Caco-2 (cell line): ENCODE results near the gene SORBS2. TPM values are rescaled to one million over a fixed set of nuclear protein-coding genes. Genes with fewer than 3 reads are reported as not detected.

Experiments
- BruUV-seq: library from RNA; stranded (reverse); fragments of 400-500 nt; replicated peaks from 2 replicates; lab custom pipeline; 2021; lab: Mats Ljungman, UMichigan
- CTCF ChIA-PET: fragments of 300-600 bp; sonication (Branson Sonifier 250); formaldehyde crosslinking; loops from one replicate; lab custom pipeline; 2022; ENCODE audit warnings: antibody characterized with exemption; lab: Charles Lee
- POLR2A ChIA-PET: fragments of 300-600 bp; sonication (Branson Sonifier 250); formaldehyde crosslinking; loops from one replicate; lab custom pipeline; 2022; ENCODE audit warnings: antibody characterized with exemption; lab: Charles Lee
- DNase-seq, 2 experiments: peaks; one replicate each; pipeline versions ENCODE4 v3.0.0 to v3.0.0-alpha.2; 2020 to 2022
- H3K27me3 ChIP-seq: replicated peaks from 2 replicates; pipeline ENCODE4 v1.6.0; 2011; ENCODE audit warnings: low read length; ENCODE audit not compliant: control insufficient read depth, insufficient read depth
- H3K36me3 ChIP-seq: 2 replicates; pipeline ENCODE4 v1.5.1; 2011; ENCODE audit warnings: low read length; ENCODE audit not compliant: control insufficient read depth, insufficient read depth
- H3K4me1 ChIP-seq: fragments of 250-450 bp; sonication (Bioruptor Pico); 2 replicates; pipeline ENCODE4 v1.5.1; 2020; ENCODE audit warnings: mild to moderate bottlenecking
- H3K4me3 ChIP-seq: 2 replicates; pipeline ENCODE4 v1.5.1; 2011; ENCODE audit warnings: low read depth, mild to moderate bottlenecking, control low read depth, low read length
- H3K9me3 ChIP-seq: fragments of 250-450 bp; sonication (Bioruptor Pico); 2 replicates; pipeline ENCODE4 v1.5.1; 2020; ENCODE audit warnings: mild to moderate bottlenecking, moderate library complexity
- H3K27ac Mint-ChIP-seq: one replicate; pipeline ENCODE4 v1.8.0; 2022; ENCODE audit warnings: mixed read lengths; ENCODE audit not compliant: unreplicated experiment
- H3K27me3 Mint-ChIP-seq: one replicate; pipeline ENCODE4 v1.8.0; 2022; ENCODE audit warnings: mixed read lengths; ENCODE audit not compliant: insufficient read depth, unreplicated experiment
- H3K36me3 Mint-ChIP-seq: one replicate; pipeline ENCODE4 v1.8.0; 2022; ENCODE audit warnings: mild to moderate bottlenecking, mixed read lengths; ENCODE audit not compliant: insufficient read depth, unreplicated experiment
- H3K4me1 Mint-ChIP-seq: one replicate; pipeline ENCODE4 v1.8.0; 2022; ENCODE audit warnings: low read depth, mixed read lengths; ENCODE audit not compliant: unreplicated experiment
- H3K4me3 Mint-ChIP-seq: one replicate; pipeline ENCODE4 v1.8.0; 2022; ENCODE audit warnings: mild to moderate bottlenecking, moderate library complexity, mixed read lengths; ENCODE audit not compliant: unreplicated experiment
- H3K9me3 Mint-ChIP-seq: one replicate; pipeline ENCODE4 v1.8.0; 2022; ENCODE audit warnings: mixed read lengths; ENCODE audit not compliant: unreplicated experiment
- intact Hi-C: fragments of 100-400 bp; cut with micrococcal nuclease; formaldehyde crosslinking; loops from one replicate; pipeline ENCODE4 v1.10.0; 2022; ENCODE audit not compliant: unreplicated experiment
- total RNA-seq: library from RNA; stranded (reverse); gene quantifications from 2 replicates; pipeline ENCODE4 v1.2.3, GENCODE V29; 2022
- TF ChIP-seq, protein P1 (sequence below), 2 experiments: fragments of 200-600 bp in 1 of 2; IDR thresholded peaks; 1 replicate in 1 of 2; 2 replicates in 1 of 2; pipeline versions ENCODE4 v1.5.1 to v1.8.0; 2011 to 2022; ENCODE audit warnings: antibody characterized with exemption in 1 of 2, control low read depth in 1 of 2, inconsistent platforms in 1 of 2, low read depth in 1 of 2, low read length in 1 of 2, mild to moderate bottlenecking in 1 of 2, moderate library complexity in 1 of 2; ENCODE audit not compliant: insufficient read depth in 1 of 2, severe bottlenecking in 1 of 2, unreplicated experiment in 1 of 2

Gene SORBS2
- total RNA-seq, 1 experiment from 2014 or later, result 47.7 TPM

DNA sequence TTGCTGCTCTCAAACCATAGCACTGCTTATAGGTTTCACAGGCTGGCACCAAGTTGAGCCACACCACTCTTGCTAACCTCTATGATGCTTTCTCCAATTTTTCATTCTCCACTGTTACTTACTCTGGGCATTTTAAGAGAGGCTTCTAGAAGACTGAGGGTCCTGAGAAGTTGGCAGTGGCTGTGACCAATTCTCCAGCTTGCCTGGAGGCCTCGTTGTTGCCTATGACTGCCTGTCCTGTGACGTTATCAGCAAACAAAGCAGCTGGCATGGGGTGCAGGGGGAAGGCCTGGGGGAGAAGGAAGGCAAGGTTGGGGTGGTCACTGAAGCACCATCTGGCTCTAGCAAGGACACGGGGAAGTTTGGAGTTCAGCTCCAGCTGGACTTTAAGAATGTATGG, 246.3 kb downstream of the SORBS2 start:
- no peak overlapping the region for H3K27ac Mint-ChIP-seq
- peaks cover 19% of the 10 kb centered on the region for H3K4me1 Mint-ChIP-seq
- H3K4me1 ChIP-seq, result peaks cover 21% of the 10 kb centered on the region
- intact Hi-C loops, result no loop called here
- no peak overlapping the region for H3K4me3 Mint-ChIP-seq
- H3K9me3 ChIP-seq, result no peaks in the 10 kb centered on the region
- H3K36me3 ChIP-seq, result no peaks in the 10 kb centered on the region
- BruUV-seq, result no TSS peak
- ChIA-PET CTCF (no interaction called here), POLR2A (no interaction called here)
- no peak for DNase-seq
- H3K4me3 ChIP-seq, result no peak overlapping the region
- no peaks in the 10 kb centered on the region for H3K36me3 Mint-ChIP-seq
- no peaks in the 10 kb centered on the region for H3K27me3 ChIP-seq
- no peaks in the 10 kb centered on the region for H3K27me3 Mint-ChIP-seq
- TF ChIP-seq, protein P1, sequence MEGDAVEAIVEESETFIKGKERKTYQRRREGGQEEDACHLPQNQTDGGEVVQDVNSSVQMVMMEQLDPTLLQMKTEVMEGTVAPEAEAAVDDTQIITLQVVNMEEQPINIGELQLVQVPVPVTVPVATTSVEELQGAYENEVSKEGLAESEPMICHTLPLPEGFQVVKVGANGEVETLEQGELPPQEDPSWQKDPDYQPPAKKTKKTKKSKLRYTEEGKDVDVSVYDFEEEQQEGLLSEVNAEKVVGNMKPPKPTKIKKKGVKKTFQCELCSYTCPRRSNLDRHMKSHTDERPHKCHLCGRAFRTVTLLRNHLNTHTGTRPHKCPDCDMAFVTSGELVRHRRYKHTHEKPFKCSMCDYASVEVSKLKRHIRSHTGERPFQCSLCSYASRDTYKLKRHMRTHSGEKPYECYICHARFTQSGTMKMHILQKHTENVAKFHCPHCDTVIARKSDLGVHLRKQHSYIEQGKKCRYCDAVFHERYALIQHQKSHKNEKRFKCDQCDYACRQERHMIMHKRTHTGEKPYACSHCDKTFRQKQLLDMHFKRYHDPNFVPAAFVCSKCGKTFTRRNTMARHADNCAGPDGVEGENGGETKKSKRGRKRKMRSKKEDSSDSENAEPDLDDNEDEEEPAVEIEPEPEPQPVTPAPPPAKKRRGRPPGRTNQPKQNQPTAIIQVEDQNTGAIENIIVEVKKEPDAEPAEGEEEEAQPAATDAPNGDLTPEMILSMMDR (IDR thresholded peaks at IDR 0.05; ENCODE audit: insufficient read depth in 1 of 2, low read depth in 1 of 2, low read length in 1 of 2, severe bottlenecking in 1 of 2, unreplicated experiment in 1 of 2), result no peak
- H3K9me3 Mint-ChIP-seq, result no peaks in the 10 kb centered on the region

DNA sequence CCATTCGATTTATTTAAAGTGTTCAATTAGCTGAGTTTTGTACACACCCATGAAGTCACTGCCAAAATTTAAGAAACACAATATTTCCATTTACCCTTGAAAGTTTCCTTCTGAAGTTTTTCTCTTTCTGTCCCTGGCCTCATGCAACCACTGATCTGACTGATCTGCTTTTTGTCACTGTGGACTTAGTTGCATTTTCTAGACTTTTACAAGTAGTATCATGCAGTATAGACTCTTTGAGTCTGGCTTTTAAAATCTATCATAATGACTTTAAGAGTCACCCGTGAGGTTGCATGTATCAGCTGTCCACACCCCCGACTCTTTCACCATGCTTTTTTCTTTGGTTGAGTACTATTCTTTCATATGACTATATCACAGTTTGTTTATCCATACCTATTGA, 247.6 kb downstream of the SORBS2 start:
- CTCF ChIA-PET, result no interaction called here
- H3K9me3 ChIP-seq, result no peaks in the 10 kb centered on the region
- no peaks in the 10 kb centered on the region for H3K27me3 ChIP-seq
- Mint-ChIP-seq H3K4me1 (peaks cover 28% of the 10 kb centered on the region), H3K9me3 (peaks cover 1% of the 10 kb centered on the region), H3K36me3 (no peaks in the 10 kb centered on the region), H3K27ac (no peak overlapping the region), H3K27me3 (no peaks in the 10 kb centered on the region), H3K4me3 (no peak overlapping the region)
- POLR2A ChIA-PET, result no interaction called here
- H3K4me1 ChIP-seq, result peaks cover 28% of the 10 kb centered on the region
- no peak overlapping the region for H3K4me3 ChIP-seq
- intact Hi-C loops, result no loop called here
- no peak for DNase-seq
- BruUV-seq, result no TSS peak
- H3K36me3 ChIP-seq, result no peaks in the 10 kb centered on the region
- TF ChIP-seq, protein P1 (IDR thresholded peaks at IDR 0.05; ENCODE audit: insufficient read depth in 1 of 2, low read depth in 1 of 2, low read length in 1 of 2, severe bottlenecking in 1 of 2, unreplicated experiment in 1 of 2), result no peak

DNA sequence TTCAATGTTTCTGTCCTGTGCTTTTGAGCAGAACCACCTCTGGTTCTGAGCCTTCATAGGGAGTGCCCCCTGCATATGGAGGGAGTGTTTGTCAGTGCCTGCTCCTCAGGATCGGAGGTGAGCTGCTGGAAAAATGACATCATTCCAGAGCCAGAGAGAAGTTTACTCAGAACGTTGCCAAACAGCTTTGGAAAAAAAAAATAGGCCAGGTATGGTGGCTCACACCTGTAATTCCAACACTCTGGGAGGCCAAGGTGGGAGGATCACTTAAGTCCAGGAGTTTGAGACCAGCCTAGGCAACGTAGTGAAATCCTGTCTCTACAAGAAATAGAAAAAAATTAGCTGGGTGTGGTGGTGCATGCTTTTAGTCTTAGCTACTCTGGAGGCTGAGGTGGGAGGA, 249.5 kb downstream of the SORBS2 start:
- Histone ChIP-seq H3K36me3 (no peaks in the 10 kb centered on the region), H3K9me3 (no peaks in the 10 kb centered on the region), H3K27me3 (no peaks in the 10 kb centered on the region), H3K4me3 (no peak overlapping the region), H3K4me1 (peaks cover 23% of the 10 kb centered on the region)
- peaks cover 12% of the 10 kb centered on the region for H3K9me3 Mint-ChIP-seq
- intact Hi-C loops, result no loop called here
- no peak for DNase-seq
- no TSS peak for BruUV-seq
- ChIA-PET POLR2A (no interaction called here), CTCF (no interaction called here)
- H3K4me1 Mint-ChIP-seq, result peaks cover 30% of the 10 kb centered on the region
- H3K4me3 Mint-ChIP-seq, result no peak overlapping the region
- H3K27me3 Mint-ChIP-seq, result no peaks in the 10 kb centered on the region
- no peak overlapping the region for H3K27ac Mint-ChIP-seq
- TF ChIP-seq, protein P1 (IDR thresholded peaks at IDR 0.05; ENCODE audit: insufficient read depth in 1 of 2, low read depth in 1 of 2, low read length in 1 of 2, severe bottlenecking in 1 of 2, unreplicated experiment in 1 of 2), result no peak
- no peaks in the 10 kb centered on the region for H3K36me3 Mint-ChIP-seq
